ENCODE data around the gene ZNF784.

The ZNF784 gene

DNA sequence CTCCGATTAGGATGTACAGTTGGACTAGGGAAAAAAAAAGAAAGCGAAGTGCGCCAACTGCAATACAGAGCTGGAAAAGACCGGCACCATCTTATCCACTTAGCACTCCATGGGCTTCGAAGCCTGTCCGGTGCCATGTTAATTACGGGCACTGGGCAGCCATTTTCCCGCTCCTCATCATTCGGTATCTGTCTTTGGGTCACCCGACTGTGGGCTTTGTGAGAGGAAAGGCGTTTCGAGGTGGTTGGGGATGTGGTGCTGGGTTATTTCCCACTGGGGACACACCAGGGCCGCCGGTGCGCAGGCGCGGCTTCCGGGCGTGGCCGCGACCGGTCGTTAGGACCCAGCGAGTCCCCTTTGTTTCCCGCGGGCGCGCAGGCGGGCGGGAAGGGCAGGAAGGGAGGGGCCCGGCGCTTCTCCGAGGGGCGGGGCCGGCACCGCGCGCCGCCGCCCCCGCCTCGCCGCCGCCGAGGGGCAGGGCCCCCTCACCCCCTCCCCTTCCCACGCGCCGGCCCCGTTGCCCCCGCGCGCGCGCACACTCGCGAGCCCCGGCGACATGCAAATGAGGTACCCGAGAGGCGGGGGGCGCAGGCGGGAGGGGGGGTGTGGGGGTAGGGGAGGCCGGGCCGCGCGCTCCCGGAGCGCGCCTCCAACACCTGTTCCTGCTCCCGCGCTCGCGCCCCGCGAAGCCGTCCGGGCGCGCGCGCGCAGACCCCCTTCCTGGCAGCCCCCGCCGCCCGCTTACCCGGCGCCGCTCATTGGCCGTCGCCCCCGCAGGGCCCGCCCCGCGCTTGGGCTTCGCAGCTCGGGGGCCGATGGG, 24.3 kb downstream of the ZNF784 start, which contains the start of gene ZNF524:
ZNF524 (plus strand) TSS at position 447 of the 820 bp plus-strand sequence. CDS start 1,825 bp downstream, outside the sequence.
- DNase-seq (ENCODE audit: extremely low read depth, low read depth), result peak; percentile 56
- no peak for TF ChIP-seq CTCF (IDR thresholded peaks at IDR 0.05; ENCODE audit: low read depth, low read length)

DNA sequence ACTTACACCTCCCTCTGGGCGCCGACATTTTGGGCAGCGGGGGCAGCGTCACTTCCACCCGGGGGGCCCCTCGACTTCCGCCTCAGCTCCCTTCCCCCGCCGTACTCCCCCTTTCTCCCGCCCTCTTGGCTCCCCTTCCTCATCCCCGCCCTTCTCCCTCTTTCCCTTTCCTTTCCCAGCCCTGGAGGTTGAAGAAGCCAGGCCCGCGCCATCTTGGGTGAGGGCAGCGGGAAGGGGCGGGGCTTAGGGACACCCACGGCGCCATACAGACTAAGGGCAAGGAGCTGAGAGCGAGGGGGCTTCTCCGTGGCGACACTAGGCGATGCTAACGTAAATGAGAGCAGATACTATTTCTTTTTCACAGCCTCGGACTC, 24.9 kb downstream of the ZNF784 start, which contains the start of gene FIZ1:
FIZ1 (minus strand) TSS at position 50 of the 374 bp plus-strand sequence. CDS start 1,652 bp downstream, outside the sequence.
- DNase-seq (ENCODE audit: extremely low read depth, low read depth), result peak; percentile 97
- TF ChIP-seq CTCF (IDR thresholded peaks at IDR 0.05; ENCODE audit: low read depth, low read length), result no peak

DNA sequence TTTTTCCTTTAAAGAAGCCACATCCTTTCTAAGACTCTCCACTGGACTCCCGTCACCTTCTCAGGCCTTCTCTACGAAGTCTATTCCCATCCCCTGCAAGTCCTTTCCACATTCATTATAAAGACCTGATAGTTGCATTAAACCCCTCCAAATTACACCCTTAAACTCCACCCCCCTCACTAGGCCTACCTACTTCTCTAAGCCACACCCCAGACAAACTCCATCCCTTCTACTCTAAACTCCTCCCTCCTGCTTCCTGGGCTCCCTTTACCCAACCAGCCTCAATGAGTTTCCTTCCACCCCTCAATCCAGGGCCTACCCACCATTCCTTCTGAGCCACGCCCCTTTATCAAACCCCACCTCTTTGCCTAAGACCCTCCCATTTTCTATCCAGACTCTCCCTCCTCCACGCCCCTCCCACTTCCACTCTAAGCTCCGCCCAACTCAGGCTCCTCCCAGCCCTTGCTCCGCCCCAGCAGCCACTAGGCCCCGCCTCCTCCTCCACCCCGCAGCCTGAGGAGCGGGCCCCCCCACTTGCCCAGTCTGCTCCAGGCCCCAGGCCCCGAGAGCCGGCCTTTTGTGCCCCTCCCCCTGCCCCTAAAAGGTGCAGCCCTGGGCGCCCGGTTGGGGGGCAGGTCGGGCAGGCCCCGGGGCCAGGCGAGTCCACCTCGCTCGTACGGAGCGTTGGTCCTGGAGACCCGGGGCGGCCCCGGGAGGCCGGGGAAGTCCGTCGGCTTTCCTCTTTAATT, 25.5 kb downstream of the ZNF784 start:
- peak; percentile 90 for DNase-seq (ENCODE audit: extremely low read depth, low read depth)

DNA sequence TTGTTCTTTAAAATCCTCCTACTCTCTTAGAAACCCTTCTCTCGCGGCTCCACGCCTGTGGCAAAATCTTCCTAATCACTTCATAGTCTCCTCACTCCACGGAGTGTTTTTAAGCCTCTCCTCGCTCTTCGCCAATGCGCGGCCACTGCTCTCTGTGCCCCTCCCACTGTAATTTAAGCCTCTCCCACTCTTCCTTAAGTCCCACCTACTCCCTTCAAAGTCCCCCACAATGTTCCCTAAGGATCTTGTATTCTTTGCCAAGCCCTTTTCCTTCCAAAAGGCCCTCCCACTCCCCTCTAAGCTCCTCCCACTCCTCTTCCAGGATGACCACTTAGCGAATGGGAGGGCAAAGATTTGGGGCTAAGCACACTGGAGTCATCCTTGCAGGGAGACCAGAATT, 26.3 kb downstream of the ZNF784 start:
- DNase-seq (ENCODE audit: extremely low read depth, low read depth), result no peak
- TF ChIP-seq CTCF (IDR thresholded peaks at IDR 0.05; ENCODE audit: low read depth, low read length), result no peak

More for the DNA sequence above, 25.5 kb downstream of the ZNF784 start:
- no peak for TF ChIP-seq CTCF (IDR thresholded peaks at IDR 0.05; ENCODE audit: low read depth, low read length)

GRCh38 chr19:55597501-55597921, 26.9 kb downstream of the ZNF784 start:
- no peak for DNase-seq (ENCODE audit: extremely low read depth, low read depth)
- TF ChIP-seq CTCF (IDR thresholded peaks at IDR 0.05; ENCODE audit: low read depth, low read length), result no peak

DNA sequence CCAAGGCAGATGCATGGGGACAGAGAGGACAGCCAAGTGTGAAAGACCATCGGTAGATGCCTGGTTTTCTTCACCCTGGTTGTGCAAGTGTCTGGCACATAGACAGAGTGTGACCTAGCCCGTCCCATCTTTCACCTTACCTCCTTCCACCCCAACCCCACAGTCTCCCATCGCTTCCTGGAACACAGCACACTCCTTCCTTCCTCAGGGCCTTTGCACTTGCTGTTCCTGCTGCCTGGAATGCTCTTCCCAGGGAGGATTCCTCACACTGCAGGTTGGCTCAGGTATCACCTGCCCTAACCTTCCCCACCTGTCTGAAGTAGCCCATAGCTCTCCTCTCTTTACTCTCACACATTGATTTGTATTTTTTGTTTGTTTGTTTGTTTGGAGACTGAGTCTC, 28.1 kb downstream of the ZNF784 start:
- TF ChIP-seq CTCF (IDR thresholded peaks at IDR 0.05; ENCODE audit: low read depth, low read length), result no peak

More for the DNA sequence above, 28.1 kb downstream of the ZNF784 start:
- DNase-seq (ENCODE audit: extremely low read depth, low read depth), result no peak
